Prostate gland (tissue), 2 donors: ENCODE results near the gene SLC13A5. TPM values are rescaled to one million over a fixed set of nuclear protein-coding genes. Genes with fewer than 3 reads are reported as not detected.

Experiments
- DNase-seq: peaks from one replicate; pipeline ENCODE4 v3.0.0-alpha.2; 2019; ENCODE audit warnings: low spot score
- H3K27ac ChIP-seq, 2 donors: fragments of 200-600 bp; sonication (generic); 2 replicates each; pipeline ENCODE4 v1.5.1; 2017 to 2019
- H3K27me3 ChIP-seq: fragments of 200-600 bp; sonication (generic); replicated peaks from 2 replicates; pipeline ENCODE4 v1.5.1; 2019; ENCODE audit not compliant: insufficient read depth
- H3K36me3 ChIP-seq, 2 donors: fragments of 200-600 bp; sonication (generic); 1 replicate in 1 of 2; 2 replicates in 1 of 2; pipeline versions ENCODE4 v1.5.1 to v1.8.1; 2017 to 2019
- H3K4me1 ChIP-seq: fragments of 200-600 bp; sonication (generic); replicated peaks from 2 replicates; pipeline ENCODE4 v1.5.1; 2019
- H3K4me3 ChIP-seq, 2 donors: fragments of 200-600 bp; sonication (generic); 2 replicates each; pipeline ENCODE4 v1.5.1; 2017 to 2019
- H3K9me3 ChIP-seq: fragments of 200-600 bp; sonication (generic); 2 replicates; pipeline ENCODE4 v1.5.1; 2017
- POLR2A ChIP-seq: fragments of 450-650 bp; IDR thresholded peaks from one replicate; pipeline ENCODE4 v1.6.1; 2016; ENCODE audit warnings: antibody characterized with exemption, mild to moderate bottlenecking
- POLR2AphosphoS5 ChIP-seq: sonication (generic); formaldehyde crosslinking; IDR thresholded peaks from one replicate; pipeline ENCODE4 v1.6.1; 2017; ENCODE audit warnings: antibody characterized with exemption
- WGBS: methylation state at CpG from one replicate; pipeline ENCODE4 v1.1.5; 2018; 5-methylcytosine and 5-hydroxymethylcytosine counted together
- intact Hi-C: fragments of 100-400 bp; cut with DNase I; formaldehyde crosslinking; loops from one replicate; pipeline ENCODE4 v1.14.2; 2022
- total RNA-seq, 2 donors: library from RNA; depleted of rRNA; stranded (reverse); fragments of >200 nt; gene quantifications; one replicate each; pipeline ENCODE4 v1.1.0, GENCODE V29; 2016
- TF ChIP-seq, protein P1 (sequence below), 4 experiments: fragments of 200-600 bp in 2 of 4; fragments of 450-650 bp in 2 of 4; sonication (generic) in 2 of 4; IDR thresholded peaks; 1 replicate in 3 of 4; 2 replicates in 1 of 4; pipeline ENCODE4 v1.5.1; 2016 to 2019; ENCODE audit warnings: antibody characterized with exemption in 4 of 4, mild to moderate bottlenecking in 2 of 4, moderate library complexity in 2 of 4

The SLC13A5 gene
- total RNA-seq, 2 donors from 2014 or later: 1.1 to 1.6 TPM

DNA sequence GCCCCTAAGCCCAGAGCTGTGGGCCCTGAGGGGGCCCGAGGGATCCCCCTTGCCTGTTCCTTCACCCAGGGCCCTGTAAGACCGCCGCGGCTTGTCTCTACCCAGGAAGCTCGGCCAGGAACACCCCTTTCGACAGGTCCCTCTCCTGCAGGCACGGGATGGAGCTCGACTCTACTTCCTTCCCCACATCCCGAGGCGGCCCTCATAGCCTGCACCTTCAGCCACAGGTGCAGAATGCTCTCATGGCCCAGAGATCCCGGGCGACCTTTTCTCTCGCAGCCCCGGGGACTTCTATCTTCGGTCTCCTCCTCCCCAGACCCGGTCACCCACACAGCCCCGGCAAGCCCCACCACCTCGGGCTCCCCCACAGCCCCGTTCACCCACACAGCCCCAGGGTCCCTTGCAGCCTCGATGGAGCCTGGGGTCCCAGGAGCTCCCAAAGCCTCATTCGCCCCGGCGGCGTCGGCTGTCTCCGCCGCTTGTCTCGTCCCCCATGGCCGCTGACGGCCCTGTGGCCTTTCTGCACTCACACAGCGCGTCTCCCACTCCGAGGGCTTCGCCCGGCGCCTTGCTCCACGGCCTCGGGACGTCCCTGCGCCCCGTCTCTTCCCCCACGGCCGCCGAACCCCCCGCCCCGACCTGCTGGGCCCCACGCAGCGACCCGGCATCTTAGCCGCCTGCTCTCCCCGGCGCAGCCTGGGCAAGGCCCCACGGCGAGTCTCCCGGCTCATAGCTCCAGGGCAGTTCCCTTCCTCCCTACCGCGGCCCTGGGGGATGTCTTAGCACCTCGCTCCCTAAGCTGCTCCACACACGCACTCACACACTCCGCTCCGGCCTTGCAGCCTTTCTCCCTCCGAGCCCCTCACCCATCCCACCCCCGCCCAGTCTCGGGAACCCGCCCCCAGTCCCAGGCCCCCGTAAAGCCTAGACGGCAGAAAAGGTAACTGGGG is 73.3 kb downstream of the SLC13A5 start:
- Histone ChIP-seq H3K27me3 (no peaks in the 10 kb centered on the region), H3K9me3 (no peaks in the 10 kb centered on the region), H3K36me3 (no peaks in the 10 kb centered on the region), H3K4me1 (peaks cover 21% of the 10 kb centered on the region), H3K4me3 (peak overlapping the region; percentile 65 to 89), H3K27ac (peak overlapping the region; percentile 80 to 84)
- DNase-seq: no peak
- no peak for TF ChIP-seq POLR2AphosphoS5
- TF ChIP-seq POLR2A: no peak
- TF ChIP-seq, protein P1, sequence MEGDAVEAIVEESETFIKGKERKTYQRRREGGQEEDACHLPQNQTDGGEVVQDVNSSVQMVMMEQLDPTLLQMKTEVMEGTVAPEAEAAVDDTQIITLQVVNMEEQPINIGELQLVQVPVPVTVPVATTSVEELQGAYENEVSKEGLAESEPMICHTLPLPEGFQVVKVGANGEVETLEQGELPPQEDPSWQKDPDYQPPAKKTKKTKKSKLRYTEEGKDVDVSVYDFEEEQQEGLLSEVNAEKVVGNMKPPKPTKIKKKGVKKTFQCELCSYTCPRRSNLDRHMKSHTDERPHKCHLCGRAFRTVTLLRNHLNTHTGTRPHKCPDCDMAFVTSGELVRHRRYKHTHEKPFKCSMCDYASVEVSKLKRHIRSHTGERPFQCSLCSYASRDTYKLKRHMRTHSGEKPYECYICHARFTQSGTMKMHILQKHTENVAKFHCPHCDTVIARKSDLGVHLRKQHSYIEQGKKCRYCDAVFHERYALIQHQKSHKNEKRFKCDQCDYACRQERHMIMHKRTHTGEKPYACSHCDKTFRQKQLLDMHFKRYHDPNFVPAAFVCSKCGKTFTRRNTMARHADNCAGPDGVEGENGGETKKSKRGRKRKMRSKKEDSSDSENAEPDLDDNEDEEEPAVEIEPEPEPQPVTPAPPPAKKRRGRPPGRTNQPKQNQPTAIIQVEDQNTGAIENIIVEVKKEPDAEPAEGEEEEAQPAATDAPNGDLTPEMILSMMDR (IDR thresholded peaks at IDR 0.05): no peak
- intact Hi-C loops: no loop called here
- WGBS: 1% methylated on average over 66 of the region's 67 CpGs

DNA sequence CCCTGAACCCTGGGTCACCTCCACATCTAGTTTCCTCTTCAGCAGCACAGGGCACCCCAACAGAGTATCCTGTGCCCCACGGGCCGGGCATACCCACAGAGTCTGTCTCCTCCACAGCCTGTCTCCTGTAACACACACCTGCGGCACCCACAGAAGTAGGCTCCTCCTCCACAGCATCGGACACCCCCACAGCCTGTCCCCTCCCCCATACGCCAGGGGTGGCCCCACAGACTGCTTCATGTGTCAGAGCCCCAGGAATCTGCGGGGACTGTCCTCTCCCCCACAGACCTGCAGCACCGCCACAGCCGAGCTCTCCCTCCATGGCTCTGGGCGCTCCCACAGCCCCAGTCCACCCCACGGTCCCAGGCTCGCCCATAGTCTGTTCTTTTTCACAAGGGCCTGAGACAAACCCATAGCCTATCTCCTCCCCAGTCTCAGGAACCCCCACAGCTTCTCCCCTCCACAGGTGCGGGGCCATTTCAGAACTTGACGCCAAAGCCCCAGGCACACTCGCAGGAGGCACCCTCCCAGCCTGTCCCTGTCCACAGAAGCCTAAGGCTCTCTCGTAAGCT is 74.1 kb downstream of the SLC13A5 start:
- peaks cover 21% of the 10 kb centered on the region for H3K4me1 ChIP-seq
- 22% methylated on average over 14 of the region's 15 CpGs for WGBS
- no peaks in the 10 kb centered on the region for H3K27me3 ChIP-seq
- intact Hi-C loops: no loop called here
- TF ChIP-seq POLR2AphosphoS5 (no peak), POLR2A (no peak)
- TF ChIP-seq, protein P1 (IDR thresholded peaks at IDR 0.05): no peak
- H3K4me3 ChIP-seq: peak overlapping the region; percentile 65 to 89
- no peaks in the 10 kb centered on the region for H3K36me3 ChIP-seq
- no peak overlapping the region for H3K27ac ChIP-seq
- no peaks in the 10 kb centered on the region for H3K9me3 ChIP-seq
- DNase-seq: no peak

DNA sequence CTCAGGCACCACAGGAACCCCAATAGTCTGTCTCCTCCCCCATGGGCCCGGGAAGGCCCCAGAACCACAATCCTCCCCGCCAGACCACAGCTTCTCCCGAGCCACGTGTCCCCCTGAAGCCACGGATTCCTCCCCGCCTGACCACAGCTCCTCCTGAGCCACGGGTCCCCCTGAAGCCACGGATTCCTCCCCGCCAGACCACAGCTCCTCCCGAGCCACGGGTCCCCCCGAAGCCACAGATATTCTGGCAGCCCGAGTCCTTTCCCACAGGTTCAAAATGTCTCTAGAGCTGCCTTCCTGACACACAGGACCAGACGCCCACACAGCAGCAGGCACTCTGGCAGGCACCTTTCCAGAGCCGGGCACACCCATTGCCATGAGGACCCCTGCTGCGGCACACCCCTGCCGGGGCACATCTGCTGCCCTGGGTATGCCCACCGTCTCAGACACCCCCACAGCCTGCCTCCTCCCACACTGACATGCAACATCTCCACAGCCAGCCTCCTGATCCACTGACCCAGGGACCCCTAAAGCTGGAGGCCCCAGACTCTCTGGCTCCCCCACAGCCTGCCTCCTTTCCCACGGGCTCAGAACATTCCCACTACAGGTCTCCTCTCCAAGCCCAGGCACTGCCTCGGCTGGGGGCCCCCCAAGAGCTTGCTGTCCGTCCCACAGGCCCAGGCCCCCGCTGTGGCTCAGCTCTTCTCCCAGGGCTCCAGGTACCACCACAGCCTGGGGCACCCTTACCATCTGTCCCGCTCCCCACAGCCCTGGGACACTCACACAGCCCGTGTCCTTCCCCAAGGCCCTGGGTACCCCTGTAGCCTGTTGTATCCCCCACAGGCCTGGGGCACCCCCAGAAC is 74.9 kb downstream of the SLC13A5 start:
- WGBS: 84% methylated on average over 24 of the region's 24 CpGs
- no peak for TF ChIP-seq POLR2AphosphoS5
- TF ChIP-seq, protein P1 (IDR thresholded peaks at IDR 0.05): no peak
- no peak for TF ChIP-seq POLR2A
- H3K4me1 ChIP-seq: peaks cover 21% of the 10 kb centered on the region
- no peak overlapping the region for H3K27ac ChIP-seq
- H3K9me3 ChIP-seq: no peaks in the 10 kb centered on the region
- H3K36me3 ChIP-seq: no peaks in the 10 kb centered on the region
- H3K4me3 ChIP-seq: no peak overlapping the region
- no peaks in the 10 kb centered on the region for H3K27me3 ChIP-seq
- DNase-seq: no peak
- intact Hi-C loops: no loop called here

DNA sequence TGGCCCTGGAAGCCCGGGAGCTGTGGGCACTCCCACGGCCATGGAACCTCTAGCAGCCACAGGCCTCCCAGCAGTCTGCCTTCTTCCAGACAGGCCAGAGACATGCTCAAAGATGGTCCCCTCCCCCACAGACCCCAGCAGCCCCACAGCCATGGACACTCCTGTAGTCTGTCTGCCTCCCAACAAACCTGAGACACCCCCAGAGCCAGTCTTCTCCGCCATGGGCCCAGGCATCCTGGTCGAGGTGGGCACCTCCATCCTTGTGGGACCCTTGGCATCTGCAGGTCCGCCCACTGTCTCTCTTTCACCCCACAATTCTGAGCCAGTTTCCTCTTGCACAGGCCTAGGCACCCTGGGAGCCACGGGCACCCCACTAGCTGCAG is 75.7 kb downstream of the SLC13A5 start:
- H3K4me1 ChIP-seq: peaks cover 21% of the 10 kb centered on the region
- no peaks in the 10 kb centered on the region for H3K36me3 ChIP-seq
- no peak overlapping the region for H3K4me3 ChIP-seq
- no peak overlapping the region for H3K27ac ChIP-seq
- intact Hi-C loops: no loop called here
- DNase-seq: no peak
- H3K27me3 ChIP-seq: no peaks in the 10 kb centered on the region
- 87% methylated on average over 6 of the region's 6 CpGs for WGBS
- TF ChIP-seq, protein P1 (IDR thresholded peaks at IDR 0.05): no peak
- no peak for TF ChIP-seq POLR2A
- no peak for TF ChIP-seq POLR2AphosphoS5
- no peaks in the 10 kb centered on the region for H3K9me3 ChIP-seq
